HG02571 (cell line): Measurements from ENCODE around the gene PCDHA10.

ENCODE experiments used
- ATAC-seq: cut with Tn5 transposase; IDR thresholded peaks from one replicate; pipeline ENCODE4 v1.9.1; 2021; ENCODE audit warnings: mild to moderate bottlenecking, moderate library complexity; ENCODE audit not compliant: unreplicated experiment

PCDHA10 gene

DNA sequence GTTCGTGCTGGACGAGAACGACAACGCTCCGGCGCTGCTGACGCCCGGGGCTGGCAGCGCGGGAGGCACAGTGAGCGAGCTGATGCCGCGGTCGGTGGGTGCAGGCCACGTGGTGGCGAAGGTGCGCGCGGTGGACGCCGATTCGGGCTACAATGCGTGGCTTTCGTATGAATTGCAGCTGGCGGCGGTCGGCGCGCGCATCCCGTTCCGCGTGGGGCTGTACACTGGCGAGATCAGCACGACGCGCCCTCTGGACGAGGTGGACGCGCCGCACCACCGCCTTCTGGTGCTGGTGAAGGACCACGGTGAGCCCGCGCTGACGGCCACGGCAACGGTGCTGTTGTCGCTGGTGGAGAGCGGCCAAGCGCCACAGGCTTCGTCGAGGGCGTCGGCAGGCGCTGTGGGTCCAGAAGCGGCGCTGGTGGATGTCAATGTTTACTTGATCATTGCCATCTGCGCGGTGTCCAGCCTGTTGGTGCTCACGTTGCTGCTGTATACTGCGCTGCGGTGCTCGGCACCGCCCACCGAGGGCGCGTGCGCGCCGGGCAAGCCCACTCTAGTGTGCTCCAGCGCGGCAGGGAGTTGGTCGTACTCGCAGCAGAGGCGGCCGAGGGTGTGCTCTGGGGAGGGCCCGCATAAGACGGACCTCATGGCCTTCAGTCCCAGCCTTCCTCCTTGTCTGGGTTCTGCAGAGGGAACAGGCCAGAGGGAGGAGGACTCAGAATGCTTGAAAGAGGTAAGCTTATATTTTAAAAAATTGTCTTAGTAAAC is 28.4 kb downstream of the PCDHA10 start:
- no peak for ATAC-seq

DNA sequence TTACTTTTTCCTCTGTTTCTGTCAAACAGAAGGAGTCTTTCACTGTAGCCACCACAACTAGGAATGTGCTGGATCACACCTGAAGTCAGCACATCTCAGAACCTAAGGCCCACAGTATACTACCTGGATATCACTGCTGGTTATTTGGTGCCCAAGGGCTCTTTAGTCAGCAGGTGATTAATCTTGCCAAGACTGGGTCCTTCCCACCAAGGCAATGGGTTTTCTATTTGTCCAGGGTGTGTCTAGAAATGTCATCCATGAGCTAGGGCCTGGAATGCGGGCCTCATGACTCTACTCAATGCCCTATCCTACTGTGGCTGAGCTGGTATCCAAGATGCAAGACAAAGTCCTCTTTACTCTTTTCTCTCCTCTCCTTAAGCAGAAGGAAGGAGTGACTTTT is 60.6 kb downstream of the PCDHA10 start:
- ATAC-seq, result no peak
